Gastrocnemius medialis (tissue), 4 donors: ENCODE data around the gene PEAK1.

Experiments
- POLR2A ChIP-seq, 2 donors: fragments of 450-650 bp; IDR thresholded peaks; one replicate each; pipeline ENCODE4 v1.6.1; 2017; ENCODE audit warnings: antibody characterized with exemption in 2 of 2, mild to moderate bottlenecking in 2 of 2, moderate library complexity in 2 of 2
- TF ChIP-seq, protein P1 (sequence below), 5 experiments: fragments of 450-650 bp in 3 of 5; fragments of 200-600 bp in 2 of 5; sonication (generic) in 2 of 5; IDR thresholded peaks in 4 of 5; conservative IDR thresholded peaks in 1 of 5; 1 replicate in 4 of 5; 2 replicates in 1 of 5; pipeline ENCODE4 v1.5.1; 2016 to 2019; ENCODE audit warnings: antibody characterized with exemption in 5 of 5, mild to moderate bottlenecking in 3 of 5, moderate library complexity in 3 of 5

DNA sequence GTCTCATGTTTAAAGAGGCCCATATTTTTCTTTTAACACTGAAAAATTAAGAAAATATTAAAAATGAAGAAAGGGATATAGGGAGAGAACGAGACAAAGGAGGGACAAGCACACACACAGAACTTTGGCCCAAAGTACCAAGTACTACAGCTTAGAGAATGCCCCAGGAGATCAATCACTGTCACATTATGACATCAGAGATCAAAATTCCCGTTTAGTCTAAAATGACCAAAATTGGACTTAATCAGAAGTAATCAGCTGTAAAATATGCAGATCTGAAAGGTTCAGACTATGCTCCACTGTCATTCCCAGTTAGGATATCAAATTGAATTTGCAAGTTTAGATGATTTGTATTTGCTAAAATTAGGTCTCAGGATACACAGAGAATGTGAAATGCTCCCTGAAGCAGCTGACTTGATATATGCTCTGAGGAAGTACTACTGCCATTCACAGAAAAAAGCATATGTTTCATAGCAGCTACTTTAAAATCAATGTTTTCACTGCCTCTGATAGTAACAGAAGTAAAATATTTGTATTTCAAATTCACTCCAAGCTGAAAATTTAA lies 123.0 kb downstream of the PEAK1 start:
- TF ChIP-seq, protein P1, sequence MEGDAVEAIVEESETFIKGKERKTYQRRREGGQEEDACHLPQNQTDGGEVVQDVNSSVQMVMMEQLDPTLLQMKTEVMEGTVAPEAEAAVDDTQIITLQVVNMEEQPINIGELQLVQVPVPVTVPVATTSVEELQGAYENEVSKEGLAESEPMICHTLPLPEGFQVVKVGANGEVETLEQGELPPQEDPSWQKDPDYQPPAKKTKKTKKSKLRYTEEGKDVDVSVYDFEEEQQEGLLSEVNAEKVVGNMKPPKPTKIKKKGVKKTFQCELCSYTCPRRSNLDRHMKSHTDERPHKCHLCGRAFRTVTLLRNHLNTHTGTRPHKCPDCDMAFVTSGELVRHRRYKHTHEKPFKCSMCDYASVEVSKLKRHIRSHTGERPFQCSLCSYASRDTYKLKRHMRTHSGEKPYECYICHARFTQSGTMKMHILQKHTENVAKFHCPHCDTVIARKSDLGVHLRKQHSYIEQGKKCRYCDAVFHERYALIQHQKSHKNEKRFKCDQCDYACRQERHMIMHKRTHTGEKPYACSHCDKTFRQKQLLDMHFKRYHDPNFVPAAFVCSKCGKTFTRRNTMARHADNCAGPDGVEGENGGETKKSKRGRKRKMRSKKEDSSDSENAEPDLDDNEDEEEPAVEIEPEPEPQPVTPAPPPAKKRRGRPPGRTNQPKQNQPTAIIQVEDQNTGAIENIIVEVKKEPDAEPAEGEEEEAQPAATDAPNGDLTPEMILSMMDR (IDR thresholded peaks at IDR 0.05 in 4 of 5, conservative IDR thresholded peaks at IDR 0.05 in 1 of 5), result no peak
- no peak for TF ChIP-seq POLR2A (IDR thresholded peaks at IDR 0.05)
